Thyroid gland (tissue), 4 donors: ENCODE data around the gene KCNQ1OT1.

Experiments used
- CTCF ChIP-seq, 6 experiments: fragments of 200-600 bp in 3 of 6; fragments of 450-650 bp in 3 of 6; sonication (generic) in 3 of 6; IDR thresholded peaks; one replicate each; pipeline ENCODE4 v1.5.1; 2016 to 2019; ENCODE audit warnings: antibody characterized with exemption in 6 of 6, mild to moderate bottlenecking in 2 of 6, inconsistent platforms in 1 of 6, moderate library complexity in 1 of 6
- POLR2A ChIP-seq, 2 donors: fragments of 450-650 bp; IDR thresholded peaks; one replicate each; pipeline ENCODE4 v1.6.1; 2017; ENCODE audit warnings: antibody characterized with exemption in 2 of 2, mild to moderate bottlenecking in 2 of 2, moderate library complexity in 1 of 2

- no peak for TF ChIP-seq POLR2A (IDR thresholded peaks at IDR 0.05)
- no peak for TF ChIP-seq CTCF (IDR thresholded peaks at IDR 0.05)
Observed at GRCh38 chr11:2729841-2730240, 30.0 kb upstream of the KCNQ1OT1 start.
